GM11168 (cell line): Measurements from ENCODE around the gene NPNT.

Experiments
- in situ Hi-C: fragments of 300-500 bp; cut with MboI; formaldehyde crosslinking; loops from one replicate; pipeline ENCODE4 v1.12.0; 2022; ENCODE audit warnings: low sequenced_read_pairs; ENCODE audit not compliant: unreplicated experiment

Gene NPNT

GRCh38 chr4:105912633-105913032 lies 17.4 kb downstream of the NPNT start:
- in situ Hi-C loops: no loop called here

DNA sequence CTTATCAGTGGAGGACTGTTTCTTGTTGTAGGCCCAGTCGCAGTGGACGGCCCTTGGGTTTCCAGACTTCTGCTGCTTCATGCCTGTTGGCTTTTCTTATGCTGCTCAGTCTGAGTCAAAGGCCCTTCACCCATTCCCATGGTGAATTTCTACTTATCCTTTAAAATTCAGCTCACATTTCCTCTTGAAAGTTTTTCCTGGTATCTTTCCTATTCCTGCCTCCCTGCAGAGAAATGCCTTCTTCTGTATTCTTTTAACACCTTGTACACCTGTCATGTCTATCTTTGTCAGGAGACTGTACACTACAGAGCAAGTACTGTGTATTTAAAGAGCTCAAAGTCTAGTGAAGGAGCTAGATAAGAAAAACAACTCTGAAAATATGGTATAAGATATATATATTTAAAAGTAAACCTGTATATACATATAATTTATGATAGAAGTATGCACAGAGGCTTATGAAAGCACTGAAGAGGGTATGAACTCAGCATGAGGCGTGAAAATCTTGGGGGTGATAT lies 22.0 kb downstream of the NPNT start:
- in situ Hi-C loops: no loop called here

GRCh38 chr4:105921301-105921700 lies 26.0 kb downstream of the NPNT start:
- in situ Hi-C loops: no loop called here

DNA sequence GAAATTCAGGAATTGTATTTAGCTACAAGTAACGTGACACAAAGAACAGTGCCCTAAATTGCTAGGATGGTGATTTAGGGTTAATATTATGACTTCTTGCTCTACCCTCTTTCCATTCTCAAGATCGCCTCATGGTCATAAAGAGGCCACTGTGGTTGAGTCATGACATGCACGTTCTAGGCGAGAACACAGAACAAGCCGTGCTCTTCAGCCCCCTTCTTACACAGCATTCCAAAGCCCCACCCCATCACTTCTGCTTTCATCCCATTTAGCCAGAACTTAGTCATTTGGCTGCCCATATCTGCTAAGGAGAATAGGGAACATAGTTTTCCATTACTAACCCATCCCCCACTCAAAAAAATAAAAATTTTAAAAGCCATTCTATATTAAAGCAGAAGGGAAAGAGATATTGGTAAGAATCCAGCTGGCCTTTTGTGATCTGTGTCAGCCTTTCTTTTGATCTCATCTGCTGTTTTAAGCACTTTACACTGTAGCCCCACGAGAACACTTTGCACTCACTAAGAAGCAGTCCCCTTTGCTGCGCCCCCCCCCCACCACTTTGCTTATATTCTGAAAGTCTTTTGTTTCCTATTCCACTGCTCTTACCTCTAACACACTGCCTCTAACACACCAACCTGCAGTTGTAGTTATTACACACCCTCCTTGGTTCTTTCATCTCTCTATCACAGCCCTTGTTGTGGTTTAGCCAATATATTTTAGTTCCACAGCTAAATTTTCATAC lies 28.4 kb downstream of the NPNT start:
- in situ Hi-C loops: no loop called here

DNA sequence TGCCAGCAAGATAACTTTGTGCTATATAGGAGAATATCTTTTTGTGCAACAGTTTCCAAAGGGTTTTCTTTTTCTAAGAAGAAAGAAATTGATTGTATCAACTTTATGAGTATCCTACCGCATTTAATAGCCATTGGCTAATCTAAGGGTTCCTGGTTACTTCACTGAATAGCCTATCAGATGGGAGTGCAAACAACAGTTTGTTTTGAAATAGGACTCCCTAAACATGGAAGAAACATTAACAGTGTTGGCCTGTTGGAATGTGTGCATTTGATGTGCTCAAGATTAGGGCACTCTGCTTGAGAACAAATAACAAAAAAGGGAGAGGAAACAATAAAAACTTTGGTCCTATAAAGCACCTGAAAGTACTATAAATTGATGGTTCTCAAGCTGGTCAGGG lies 29.1 kb downstream of the NPNT start:
- in situ Hi-C loops: no loop called here

- in situ Hi-C loops: no loop called here
Observed at GRCh38 chr4:105930698-105931097, 35.4 kb downstream of the NPNT start.

GRCh38 chr4:105933083-105933482 lies 37.8 kb downstream of the NPNT start:
- in situ Hi-C loops: no loop called here

DNA sequence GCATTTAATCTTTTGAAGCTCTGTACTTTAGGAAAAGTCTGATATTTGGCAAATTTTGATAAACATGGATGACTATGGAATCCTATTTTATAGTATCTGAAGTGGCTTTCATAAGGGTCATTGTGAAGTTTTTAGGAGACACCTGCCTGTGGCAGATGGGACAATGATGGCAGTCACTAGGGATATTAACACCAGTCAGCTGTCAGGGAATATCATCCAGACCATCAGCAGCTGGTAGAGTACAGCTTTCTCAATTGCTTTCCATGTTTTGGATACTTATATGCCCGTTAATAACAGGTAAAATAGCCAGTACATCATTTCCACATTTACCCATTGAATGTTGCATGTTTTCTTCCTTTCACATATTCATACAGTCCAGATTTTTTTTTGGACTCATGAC lies 39.1 kb downstream of the NPNT start:
- in situ Hi-C loops: no loop called here

GRCh38 chr4:105936901-105937300 lies 41.6 kb downstream of the NPNT start:
- in situ Hi-C loops: no loop called here

DNA sequence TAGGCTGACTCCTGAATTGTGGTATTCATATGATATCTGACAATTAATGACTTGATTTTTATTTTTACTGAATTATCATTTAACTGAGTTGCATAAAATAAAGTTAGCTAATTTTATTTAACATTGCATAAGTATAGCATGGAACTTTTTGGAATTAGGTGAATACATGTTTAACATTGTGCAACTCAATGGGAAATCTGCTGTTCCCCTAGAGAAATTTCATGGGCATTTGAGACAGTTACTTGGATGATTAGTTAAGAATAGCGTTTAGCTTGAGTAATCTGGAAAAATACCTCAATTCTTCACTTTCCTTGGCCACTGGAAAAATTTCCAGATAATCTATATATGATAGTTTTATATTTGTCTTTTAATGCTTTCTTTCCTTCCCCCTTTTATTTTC lies 42.5 kb downstream of the NPNT start:
- in situ Hi-C loops: no loop called here

DNA sequence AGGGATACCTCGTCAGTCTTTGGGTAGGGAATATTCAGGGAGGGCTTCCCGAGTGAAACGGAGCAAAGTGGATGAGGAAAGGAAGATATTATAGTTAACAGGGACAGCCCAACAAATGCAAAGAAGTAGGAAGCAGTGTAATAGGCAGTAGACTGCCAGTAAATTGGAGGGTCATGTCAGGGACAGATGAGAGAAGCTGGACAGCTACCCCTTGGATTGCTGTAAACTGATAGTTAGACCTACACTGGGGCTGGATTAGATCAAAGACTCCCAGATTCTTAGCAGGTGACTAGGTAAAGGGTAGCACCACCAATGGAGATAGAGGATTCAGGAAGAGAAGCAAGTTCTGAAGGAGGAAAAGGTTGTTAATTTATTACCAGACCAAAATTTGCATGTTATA lies 48.0 kb downstream of the NPNT start:
- in situ Hi-C loops: no loop called here

- in situ Hi-C loops: no loop called here
Observed at GRCh38 chr4:105944540-105944939, 49.3 kb downstream of the NPNT start.

DNA sequence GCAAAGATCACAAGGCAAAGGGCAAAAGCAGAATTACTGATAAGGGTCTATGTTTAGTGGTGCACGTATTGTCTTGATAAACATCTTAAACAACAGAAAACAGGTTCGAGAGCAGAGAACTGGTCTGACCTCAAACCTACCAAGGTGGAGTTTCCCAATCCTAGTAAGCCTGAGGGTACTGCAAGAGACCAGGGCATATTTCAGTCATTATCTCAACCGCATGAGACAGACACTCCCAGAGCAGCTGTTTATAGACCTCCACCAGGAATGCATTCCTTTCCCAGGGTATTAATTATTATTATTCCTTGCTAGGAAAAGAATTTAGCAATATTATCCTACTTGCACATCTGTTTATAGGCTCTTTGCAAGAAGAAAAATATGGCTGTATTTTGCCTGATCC lies 51.5 kb downstream of the NPNT start:
- in situ Hi-C loops: no loop called here

DNA sequence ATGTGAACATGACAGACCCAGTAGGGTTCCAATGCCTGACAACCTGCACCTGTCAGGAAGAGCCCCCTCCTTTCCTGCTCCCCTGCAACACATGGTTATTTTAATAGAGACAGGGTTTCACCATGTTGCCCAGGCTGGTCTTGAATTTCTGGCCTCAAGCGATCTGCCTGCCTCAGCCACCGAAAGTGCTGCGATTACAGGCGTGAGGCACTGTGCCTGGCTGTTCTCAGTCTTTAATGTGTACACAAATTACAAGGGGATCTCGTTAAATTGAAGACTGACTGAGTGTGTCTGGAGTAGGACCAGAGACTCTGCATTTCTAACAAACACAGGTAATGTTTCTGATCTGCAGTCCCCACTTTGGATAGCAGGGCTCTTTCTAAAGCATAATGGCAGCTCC lies 55.4 kb downstream of the NPNT start:
- in situ Hi-C loops: no loop called here

DNA sequence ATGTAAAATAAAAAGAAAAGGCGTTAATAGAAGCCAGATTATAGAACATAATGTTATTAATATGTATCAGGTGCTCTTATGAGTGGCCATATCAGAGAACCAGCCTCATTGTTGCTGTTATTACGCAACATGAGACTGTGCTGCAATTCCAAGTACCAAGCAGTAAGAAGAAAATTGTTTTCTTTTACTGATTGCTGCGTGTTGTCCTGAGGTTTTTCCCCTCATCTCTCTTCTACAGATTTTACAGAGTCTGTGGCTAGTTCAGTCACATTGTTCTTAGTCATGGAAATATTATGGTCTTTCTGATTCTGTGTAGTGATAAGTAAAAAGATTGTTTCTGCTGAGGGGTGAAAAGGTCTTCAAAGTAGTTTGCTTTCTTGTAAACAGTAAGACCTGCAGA lies 55.9 kb downstream of the NPNT start:
- in situ Hi-C loops: no loop called here

DNA sequence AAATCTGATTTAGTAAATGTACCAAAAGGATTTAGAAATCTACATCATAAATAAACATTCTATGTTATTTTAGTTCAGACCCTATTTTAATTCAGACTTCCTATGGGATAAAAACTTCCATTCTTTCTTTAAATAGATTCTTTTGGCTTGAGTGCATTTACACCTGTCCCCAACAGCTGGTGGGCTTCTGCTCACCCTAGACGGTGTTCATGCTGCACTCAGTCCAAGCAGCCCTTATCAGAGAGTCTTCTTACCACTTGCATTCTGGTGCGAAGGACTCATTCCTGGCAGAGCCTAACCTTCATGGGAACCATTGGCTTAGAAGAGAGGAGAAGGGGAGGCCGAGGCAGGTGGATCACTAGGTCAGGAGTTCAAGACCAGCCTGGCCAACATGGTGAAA lies 57.3 kb downstream of the NPNT start:
- in situ Hi-C loops: no loop called here

GRCh38 chr4:105956569-105956968 lies 61.3 kb downstream of the NPNT start:
- in situ Hi-C loops: no loop called here

DNA sequence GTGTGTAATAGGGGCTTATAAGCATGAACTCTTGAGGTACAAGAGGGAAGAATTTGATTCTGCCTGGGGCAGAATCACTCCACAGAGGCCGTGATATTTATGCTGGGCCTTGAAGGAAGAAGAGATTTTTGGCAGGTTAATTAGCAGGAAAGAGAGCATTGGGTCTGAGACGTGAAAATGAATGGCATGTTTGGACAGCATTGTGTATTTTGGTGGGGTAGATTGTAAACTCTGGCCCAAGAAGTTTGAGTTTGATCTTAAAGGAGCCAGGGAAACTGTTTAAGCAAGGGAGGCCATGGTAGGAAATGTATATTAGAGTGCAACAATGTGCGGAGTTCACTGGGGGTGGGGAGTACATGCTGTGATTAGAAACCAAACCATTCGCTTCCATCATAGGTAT lies 62.4 kb downstream of the NPNT start:
- in situ Hi-C loops: no loop called here

DNA sequence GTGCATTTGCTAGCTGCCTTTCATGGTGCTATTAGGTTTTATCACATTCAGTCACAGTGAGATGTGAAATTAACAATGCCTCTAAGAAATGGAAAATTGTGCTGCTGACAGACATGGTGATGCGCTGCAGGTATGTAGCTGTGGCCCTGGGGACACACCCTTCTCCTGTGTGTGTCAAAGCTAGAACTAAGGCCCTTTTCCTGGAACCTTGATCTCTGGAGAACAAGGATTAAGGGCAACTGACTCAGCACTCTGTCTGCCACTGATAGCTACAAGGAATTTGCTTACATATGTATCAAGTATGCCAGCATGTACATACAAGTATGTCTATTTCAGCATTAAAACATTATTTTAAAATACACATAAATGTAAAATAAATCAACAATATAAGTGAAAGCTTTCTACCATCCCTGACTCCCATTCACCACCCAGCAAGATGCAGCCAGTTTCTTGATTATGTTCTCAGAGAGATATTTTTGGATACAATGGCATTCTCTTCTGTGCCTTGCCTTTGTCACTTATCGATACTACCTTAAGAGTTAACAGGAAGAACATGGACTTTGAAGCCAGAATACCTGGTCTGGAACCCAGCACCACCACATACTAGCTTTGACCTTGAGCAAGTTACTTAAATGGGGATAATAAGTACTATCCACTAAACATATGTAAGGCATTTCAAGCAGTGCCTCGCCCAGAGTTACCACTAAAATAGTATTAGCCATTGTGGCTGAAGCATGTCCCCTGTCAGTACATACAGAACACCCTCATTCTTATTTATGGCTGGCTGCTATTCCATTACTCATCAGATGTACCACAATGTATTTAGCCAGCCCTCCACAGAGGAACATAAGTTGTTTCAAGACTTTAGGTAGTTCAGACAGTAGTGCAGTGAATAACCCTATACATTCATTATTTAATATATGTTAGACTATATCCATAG lies 68.5 kb downstream of the NPNT start:
- in situ Hi-C loops: no loop called here

DNA sequence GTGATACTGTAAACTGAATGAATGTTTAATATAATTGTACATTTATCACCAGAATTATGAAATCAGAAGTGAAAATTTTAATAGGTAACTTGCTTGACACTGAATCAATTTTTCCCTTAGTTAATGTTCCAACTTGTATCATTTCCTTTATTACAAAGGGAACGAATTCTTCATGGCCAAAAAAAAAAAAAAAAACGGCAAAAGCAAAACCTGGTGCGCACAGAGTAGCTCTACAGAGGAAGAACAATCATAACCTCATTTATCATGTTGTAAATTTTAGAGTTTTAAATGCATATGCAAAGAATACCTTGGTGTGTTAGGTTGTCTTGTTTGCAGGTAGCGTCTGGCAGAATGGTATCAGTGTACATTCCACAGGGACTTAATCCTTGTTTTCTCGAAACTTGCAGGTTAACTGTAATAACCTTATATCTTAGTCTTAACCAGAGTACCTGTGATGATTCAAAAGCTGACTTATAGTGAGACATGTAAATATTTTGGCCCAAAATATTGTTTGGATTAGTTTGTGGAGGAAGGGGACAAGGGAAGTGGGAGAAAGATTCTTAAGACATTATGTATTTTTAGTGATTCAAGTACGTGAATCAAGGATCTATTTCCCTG lies 70.0 kb downstream of the NPNT start:
- in situ Hi-C loops: no loop called here

- in situ Hi-C loops: no loop called here
Observed at GRCh38 chr4:105966051-105966450, 70.8 kb downstream of the NPNT start.
